Activated naive CD4-positive, alpha-beta T cell treated with anti-CD3 and anti-CD28 coated beads, Interleukin-2, amount 50 U/mL, for 72 hours (primary cell): ENCODE results near the gene COTL1. TPM values are rescaled to one million over a fixed set of nuclear protein-coding genes. Genes with fewer than 3 reads are reported as not detected.

ENCODE experiments used
- ATAC-seq, 2 donors: fragments of 150-1000 bp; cut with Tn5 transposase; 2 replicates each; pipeline ENCODE4 v1.10.0; 2021; ENCODE audit warnings: mild to moderate bottlenecking in 2 of 2, moderate library complexity in 2 of 2
- DNase-seq, 2 donors: peaks; one replicate each; pipeline ENCODE4 v3.0.0; 2021 to 2022; ENCODE audit warnings: low spot score in 2 of 2
- H3K27ac Mint-ChIP-seq, 2 donors: one replicate each; pipeline ENCODE4 v1.8.0; 2022; ENCODE audit warnings: mild to moderate bottlenecking in 2 of 2, mixed read lengths in 2 of 2
- H3K36me3 Mint-ChIP-seq, 2 donors: one replicate each; pipeline ENCODE4 v1.8.0; 2022; ENCODE audit warnings: mixed read lengths in 2 of 2
- H3K9me3 Mint-ChIP-seq, 2 donors: one replicate each; pipeline ENCODE4 v1.8.0; 2022; ENCODE audit warnings: mixed read lengths in 2 of 2
- total RNA-seq, 2 donors: library from RNA; stranded (reverse); gene quantifications; one replicate each; pipeline ENCODE4 v1.2.3, GENCODE V29; 2022

Gene COTL1
- total RNA-seq, 2 donors from 2014 or later: 277 to 583 TPM

DNA sequence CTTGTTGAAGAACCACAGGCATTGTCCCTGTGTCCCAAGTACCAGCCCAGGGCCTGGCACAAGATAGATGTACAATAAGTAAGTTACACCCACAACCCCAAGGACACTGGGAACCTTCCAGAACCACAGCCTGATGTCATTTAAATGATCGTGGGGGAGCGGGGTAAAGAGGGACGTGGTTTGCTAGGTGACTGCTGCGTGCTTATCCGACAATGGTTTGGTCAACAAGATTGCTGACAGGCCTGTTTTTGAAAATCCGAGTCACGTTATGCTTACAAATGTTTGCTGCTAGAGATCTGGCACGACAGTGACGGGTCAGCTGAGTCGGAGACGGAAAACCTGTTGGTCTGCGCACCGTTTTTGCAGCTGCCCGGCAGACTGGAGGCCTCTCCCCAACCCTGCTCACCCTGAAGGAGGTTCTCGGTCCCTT lies 22.8 kb downstream of the COTL1 start:
- H3K27ac Mint-ChIP-seq: peak overlapping the region; percentile 88 to 92
- no peaks in the 10 kb centered on the region for H3K9me3 Mint-ChIP-seq
- H3K36me3 Mint-ChIP-seq: peaks cover 13 to 57% of the 10 kb centered on the region in 2 donors
- DNase-seq: no peak
- ATAC-seq: no peak

DNA sequence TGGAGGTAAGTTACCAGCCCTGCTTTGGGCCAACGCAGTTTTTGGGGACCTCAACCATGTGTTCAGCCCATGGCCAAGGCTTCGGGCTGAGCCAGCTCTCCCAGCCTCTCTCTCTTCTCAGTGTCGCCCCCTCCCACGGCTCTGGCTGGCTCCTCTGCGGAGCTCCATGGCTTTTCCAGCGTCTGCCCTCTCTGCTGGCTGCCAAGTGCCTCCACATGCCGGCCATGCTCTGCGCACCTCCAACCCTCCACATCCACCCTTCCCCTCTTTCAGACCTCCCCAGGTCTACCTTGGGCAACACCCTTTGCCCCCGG lies 23.2 kb downstream of the COTL1 start:
- Mint-ChIP-seq H3K36me3 (peaks cover 13 to 57% of the 10 kb centered on the region in 2 donors), H3K9me3 (no peaks in the 10 kb centered on the region), H3K27ac (peak overlapping the region; percentile 88 to 92)
- ATAC-seq (peak in 1 of 2 donors; percentile 25), DNase-seq (no peak)

DNA sequence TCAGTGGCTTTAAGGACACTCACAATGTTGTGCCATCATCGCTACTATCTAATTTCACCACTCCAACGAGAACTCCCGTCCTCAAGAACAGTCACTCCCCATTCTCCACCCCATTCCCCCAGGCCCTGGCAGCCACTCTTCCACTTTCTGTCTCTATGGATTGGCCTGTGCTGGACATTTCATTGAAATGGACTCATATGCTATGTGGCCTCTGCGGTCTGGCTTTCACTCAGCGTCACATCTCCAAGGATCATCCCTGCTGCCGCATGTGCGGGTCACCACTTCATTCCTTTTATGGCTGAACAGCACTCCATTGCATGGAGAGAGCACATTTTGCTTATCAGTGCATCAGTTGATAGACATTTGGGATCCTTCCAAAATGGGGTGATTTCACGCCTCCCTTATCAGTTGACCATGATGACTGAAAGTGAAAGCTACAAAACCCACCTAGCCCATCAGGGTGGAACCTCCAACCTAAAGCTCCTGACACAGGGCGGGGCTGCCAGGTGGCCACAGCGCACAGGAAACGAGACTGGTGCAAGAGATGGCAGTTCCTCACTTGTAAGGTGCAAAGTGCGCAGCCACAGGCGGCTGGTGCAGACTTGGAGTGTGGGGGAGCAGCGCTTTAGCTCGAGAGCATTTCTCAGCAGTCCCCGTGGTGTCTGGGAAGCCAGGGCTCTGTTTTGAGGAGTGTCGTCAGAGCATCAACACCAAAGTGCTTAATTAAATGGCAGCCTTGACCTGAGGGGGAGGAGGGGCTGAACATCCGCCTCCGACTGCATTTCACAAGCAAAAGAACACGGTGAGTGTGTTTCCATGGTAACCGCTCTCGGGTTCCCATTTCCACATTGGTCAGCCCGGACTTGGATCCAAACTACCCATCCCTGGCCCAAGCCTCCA lies 23.8 kb downstream of the COTL1 start:
- peak; percentile 79 to 90 for ATAC-seq
- Mint-ChIP-seq H3K9me3 (no peaks in the 10 kb centered on the region), H3K36me3 (peaks cover 13 to 57% of the 10 kb centered on the region in 2 donors), H3K27ac (peak overlapping the region; percentile 88 to 92)
- peak; percentile 63 to 76 for DNase-seq

DNA sequence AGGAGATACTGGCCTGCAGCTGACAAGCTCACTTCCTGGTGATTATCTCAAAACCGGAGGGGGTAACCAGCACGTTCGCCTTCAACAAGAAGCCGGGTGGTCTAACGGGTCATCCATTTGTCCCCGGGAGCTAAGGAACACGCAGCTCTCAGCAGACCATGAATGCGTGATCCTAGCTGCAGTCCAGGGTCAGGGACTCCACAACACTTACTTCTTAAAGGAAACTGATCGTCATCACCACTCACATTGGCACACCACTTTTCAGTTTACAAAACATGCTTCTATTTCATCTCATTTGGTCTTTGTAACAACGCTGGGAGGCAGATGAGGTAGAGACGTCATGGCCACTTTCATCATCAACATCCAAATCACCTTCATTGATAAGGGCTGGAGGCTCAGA lies 25.2 kb downstream of the COTL1 start:
- no peaks in the 10 kb centered on the region for H3K9me3 Mint-ChIP-seq
- H3K36me3 Mint-ChIP-seq: peaks cover 13 to 51% of the 10 kb centered on the region in 2 donors
- no peak for DNase-seq
- peak overlapping the region in 1 of 2 donors; percentile 86 for H3K27ac Mint-ChIP-seq
- no peak for ATAC-seq

DNA sequence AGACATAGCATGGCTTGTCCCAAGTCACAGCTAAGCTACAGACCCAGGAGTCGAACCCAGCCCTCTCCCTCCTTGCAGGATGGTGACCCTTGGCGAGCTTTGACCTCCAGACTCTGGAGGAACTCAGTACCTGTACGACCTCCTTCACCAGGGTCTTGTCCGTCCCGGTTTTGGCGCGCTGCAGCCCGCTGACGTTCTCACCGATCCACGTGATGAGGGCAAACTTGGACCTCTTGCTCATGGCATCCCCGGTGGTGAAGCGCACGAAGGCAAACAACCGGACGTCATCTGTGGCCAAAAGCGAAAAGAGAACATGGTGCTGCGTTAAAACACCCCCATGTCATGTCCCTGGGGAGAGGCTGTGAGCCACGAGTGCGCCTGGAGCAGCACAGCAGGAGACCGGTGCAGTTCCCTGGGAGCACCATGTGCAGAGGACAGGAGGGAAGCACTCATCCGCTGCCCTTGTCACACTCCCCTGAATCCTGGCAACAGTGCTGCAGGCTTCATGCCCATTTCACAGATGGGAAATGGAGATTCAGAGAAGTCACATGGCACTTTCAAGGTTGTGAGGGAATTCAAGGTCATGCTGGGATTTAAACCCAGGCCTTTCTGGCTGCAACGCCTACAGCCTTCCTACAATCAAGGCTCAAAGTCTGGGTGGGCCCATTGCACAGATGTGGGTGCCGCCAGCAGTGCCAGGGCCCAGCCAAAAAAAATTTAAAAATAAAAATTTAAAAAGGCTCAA lies 27.7 kb downstream of the COTL1 start:
- Mint-ChIP-seq H3K36me3 (peaks cover 5 to 29% of the 10 kb centered on the region in 2 donors), H3K9me3 (no peaks in the 10 kb centered on the region)

DNA sequence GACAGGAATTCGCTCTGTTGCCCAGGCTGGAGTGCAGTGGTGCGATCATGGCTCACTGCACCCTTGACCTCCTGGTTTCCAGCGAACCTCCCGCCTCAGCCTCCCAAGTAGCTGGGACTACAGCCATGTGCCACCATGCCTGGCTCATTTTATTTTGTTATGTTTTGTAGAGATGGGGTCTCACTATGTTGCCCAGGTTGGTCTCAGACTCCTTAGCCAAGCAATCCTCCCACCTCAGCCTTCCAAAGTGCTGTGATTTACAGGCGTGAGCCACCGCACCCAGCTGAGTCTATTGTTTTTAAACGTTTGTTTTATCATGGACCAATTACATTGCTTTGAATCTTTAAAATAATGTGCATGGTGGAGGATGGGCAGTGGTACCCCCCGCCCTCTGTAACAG lies 28.9 kb downstream of the COTL1 start:
- DNase-seq (no peak), ATAC-seq (no peak)
- Mint-ChIP-seq H3K36me3 (peaks cover 0 to 25% of the 10 kb centered on the region in 2 donors), H3K27ac (no peak overlapping the region), H3K9me3 (no peaks in the 10 kb centered on the region)

More for the DNA sequence above, 27.7 kb downstream of the COTL1 start:
- DNase-seq (no peak), ATAC-seq (no peak)
- H3K27ac Mint-ChIP-seq: peak overlapping the region in 1 of 2 donors; percentile 14

DNA sequence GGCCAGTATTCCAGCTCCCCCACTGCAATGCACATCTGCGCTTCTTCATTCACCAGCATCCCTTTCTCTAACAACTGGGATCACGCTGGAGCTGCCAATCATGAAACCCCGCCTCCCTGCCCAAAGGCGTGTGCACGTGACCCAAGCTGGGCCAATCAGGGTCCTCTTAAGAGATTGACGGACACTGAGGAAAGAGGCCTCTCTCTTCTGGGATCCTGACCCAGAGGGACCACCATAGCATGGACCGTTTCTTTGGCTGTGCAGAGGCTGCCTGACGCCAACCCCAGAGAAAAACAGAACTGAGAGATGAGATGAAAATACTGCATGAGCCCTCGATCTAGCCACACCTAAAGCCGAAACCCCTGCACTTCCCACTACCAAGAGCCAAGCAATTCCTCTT lies 32.0 kb downstream of the COTL1 start:
- no peak for DNase-seq
- ATAC-seq: no peak
- Mint-ChIP-seq H3K27ac (peak overlapping the region in 1 of 2 donors; percentile 51), H3K9me3 (no peaks in the 10 kb centered on the region), H3K36me3 (peaks cover 0 to 8% of the 10 kb centered on the region in 2 donors)

DNA sequence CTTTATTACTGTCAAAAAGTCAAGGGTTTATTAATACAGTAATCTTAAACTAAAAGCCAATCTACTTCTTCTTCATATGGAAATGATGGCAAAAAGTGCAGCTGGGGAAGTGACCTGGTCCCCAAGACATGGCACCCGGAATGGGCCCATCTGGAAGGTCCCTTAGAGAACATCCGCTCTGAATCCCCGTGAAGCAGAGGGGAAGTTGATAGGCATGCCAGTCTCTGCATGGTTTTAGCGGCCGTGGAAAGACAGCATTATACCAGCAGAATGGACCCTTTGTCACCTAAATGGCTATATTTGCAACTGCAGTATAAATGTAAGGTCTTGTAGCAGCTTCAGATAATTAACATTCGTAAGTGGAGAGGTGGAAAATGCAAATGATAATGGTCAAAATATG lies 32.4 kb downstream of the COTL1 start:
- DNase-seq (no peak), ATAC-seq (no peak)
- H3K27ac Mint-ChIP-seq: peak overlapping the region in 1 of 2 donors; percentile 91
- H3K9me3 Mint-ChIP-seq: no peaks in the 10 kb centered on the region
- H3K36me3 Mint-ChIP-seq: peaks cover 0 to 8% of the 10 kb centered on the region in 2 donors

DNA sequence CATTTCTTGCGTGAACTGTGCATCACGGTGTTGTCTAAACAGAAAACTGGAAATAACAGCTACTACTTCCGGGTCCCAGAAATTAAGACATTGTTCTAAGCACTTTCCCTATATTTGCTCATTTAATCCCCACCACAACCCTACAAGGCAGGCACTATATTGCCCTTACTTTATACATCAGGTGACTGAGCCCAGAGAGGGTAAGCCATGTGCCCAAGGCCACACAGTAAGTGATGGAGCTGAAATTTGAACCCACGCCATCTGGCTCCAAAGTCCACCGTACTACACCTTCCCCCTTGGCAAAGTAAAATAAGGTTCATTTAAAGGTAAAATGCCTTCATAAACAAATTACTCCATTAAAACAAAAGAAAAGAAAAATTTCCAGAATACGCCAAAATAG lies 33.2 kb downstream of the COTL1 start:
- DNase-seq: no peak
- no peak for ATAC-seq
- H3K9me3 Mint-ChIP-seq: no peaks in the 10 kb centered on the region
- H3K27ac Mint-ChIP-seq: no peak overlapping the region
- peaks cover 0 to 8% of the 10 kb centered on the region in 2 donors for H3K36me3 Mint-ChIP-seq

DNA sequence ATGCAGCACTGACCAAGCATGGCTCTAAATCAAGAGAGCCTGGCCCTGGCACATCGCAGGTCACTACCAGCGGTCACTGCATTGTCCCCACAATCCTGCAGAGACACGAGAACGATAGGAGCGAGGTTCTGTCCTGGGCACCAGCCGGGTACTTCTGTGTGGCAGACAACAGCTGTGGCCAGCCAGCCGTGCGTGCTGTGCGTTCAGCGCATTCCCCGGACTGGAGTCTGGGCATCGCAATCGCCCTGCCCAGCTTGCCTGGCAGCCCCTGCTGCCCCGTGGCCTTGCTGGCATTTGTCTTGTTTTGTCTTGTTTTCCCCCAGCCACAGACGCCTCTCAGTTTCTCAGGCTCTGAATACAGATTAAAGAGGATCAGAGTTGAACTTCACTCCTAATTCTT lies 33.9 kb downstream of the COTL1 start:
- H3K36me3 Mint-ChIP-seq: peaks cover 0 to 8% of the 10 kb centered on the region in 2 donors
- ATAC-seq: no peak

DNA sequence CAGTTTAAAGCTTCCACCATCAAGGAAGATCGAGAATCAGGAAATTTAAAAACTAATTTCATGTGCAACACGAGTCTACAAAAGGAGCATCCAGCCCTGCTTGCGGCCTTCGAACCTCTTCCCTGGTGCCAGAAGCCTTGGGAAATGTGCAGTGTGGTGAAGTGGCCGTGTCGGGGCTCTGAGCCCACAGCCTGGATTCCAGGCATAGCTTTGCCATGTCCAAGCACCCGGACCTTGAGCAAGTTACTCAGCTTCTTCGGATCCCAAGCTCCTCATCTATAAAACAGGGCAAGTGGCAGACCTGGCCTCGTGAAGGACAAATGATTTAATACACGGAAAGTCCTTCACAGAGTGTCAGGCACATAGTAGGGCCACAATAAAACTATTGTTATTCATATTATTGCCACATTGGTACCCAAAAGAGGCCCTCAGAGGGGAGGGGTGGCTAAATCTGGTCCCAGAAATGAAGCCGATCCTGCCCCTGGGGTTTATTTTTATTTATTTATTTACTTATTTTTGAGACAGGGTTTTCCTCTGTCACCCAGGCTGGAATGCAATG lies 34.8 kb downstream of the COTL1 start:
- peak overlapping the region in 1 of 2 donors; percentile 90 for H3K27ac Mint-ChIP-seq
- DNase-seq: no peak
- no peaks in the 10 kb centered on the region for H3K9me3 Mint-ChIP-seq

More for the DNA sequence above, 33.9 kb downstream of the COTL1 start:
- H3K27ac Mint-ChIP-seq: peak overlapping the region; percentile 15 to 26
- H3K9me3 Mint-ChIP-seq: no peaks in the 10 kb centered on the region
- DNase-seq: no peak

DNA sequence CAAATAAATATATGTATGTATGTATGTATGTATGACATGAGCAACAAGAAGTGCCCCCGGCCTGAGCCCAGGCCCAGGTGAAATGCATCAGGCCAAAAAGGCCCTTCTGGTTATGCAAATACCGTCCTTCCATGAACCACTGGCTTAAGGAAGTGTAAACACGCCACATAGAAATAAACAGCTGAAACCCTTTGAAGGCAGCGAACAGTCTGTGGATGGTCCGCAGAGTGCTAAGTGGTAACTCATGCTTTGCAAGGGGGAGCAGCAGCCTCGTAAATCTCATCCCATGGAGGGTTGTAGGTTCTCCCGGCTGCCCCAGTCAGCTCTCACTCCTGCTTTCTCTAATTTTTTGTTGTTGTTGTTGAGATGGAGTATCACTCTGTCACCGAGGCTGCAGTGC lies 36.7 kb downstream of the COTL1 start:
- Mint-ChIP-seq H3K36me3 (peaks cover 0 to 8% of the 10 kb centered on the region in 2 donors), H3K9me3 (no peaks in the 10 kb centered on the region), H3K27ac (no peak overlapping the region)
- ATAC-seq (no peak), DNase-seq (no peak)

More for the DNA sequence above, 34.8 kb downstream of the COTL1 start:
- H3K36me3 Mint-ChIP-seq: peaks cover 0 to 8% of the 10 kb centered on the region in 2 donors
- no peak for ATAC-seq

DNA sequence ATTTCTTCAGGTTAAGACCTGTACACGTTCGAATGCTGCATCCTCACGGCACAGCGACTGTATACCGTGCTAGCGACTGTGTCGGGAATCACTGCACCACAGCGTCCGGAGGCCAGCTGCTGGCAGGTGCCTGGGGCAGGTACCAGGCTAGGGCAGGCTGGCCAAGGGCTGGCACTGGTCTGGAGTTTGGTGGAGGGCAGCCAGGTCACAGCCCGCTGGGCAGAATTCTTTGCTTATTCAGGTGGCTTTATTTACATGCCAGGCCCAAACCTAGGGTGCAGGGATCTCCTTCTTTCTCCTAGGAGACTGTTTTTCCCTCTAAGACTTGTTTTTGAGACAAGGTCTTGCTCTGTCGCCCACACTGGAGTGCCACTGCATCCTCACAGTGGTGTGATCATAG lies 37.9 kb downstream of the COTL1 start:
- Mint-ChIP-seq H3K36me3 (peaks cover 0 to 2% of the 10 kb centered on the region in 2 donors), H3K27ac (peak overlapping the region in 1 of 2 donors; percentile 2), H3K9me3 (no peaks in the 10 kb centered on the region)
- no peak for ATAC-seq
- no peak for DNase-seq

DNA sequence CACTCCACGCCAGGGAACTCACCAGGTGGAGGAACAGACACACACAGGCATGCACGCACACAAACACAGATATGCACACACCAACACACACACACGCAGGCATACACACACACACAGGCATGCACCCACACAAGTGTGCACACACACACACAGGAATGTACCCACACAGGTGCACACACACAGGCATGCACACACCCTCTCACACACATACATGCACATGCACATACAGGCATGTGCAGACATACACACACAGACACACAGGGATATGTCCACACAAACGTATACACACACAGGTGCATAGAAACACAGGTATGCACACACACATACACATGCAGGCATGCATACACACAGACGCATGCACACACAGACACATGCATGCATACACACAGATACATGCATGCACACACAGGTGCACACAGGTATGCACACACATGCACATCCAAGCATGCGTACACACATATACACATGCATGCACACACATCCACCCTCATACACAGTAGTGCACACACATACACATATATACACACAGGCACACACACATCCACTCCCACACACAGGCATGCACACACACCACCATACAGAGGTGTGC lies 39.2 kb downstream of the COTL1 start:
- no peak for DNase-seq

DNA sequence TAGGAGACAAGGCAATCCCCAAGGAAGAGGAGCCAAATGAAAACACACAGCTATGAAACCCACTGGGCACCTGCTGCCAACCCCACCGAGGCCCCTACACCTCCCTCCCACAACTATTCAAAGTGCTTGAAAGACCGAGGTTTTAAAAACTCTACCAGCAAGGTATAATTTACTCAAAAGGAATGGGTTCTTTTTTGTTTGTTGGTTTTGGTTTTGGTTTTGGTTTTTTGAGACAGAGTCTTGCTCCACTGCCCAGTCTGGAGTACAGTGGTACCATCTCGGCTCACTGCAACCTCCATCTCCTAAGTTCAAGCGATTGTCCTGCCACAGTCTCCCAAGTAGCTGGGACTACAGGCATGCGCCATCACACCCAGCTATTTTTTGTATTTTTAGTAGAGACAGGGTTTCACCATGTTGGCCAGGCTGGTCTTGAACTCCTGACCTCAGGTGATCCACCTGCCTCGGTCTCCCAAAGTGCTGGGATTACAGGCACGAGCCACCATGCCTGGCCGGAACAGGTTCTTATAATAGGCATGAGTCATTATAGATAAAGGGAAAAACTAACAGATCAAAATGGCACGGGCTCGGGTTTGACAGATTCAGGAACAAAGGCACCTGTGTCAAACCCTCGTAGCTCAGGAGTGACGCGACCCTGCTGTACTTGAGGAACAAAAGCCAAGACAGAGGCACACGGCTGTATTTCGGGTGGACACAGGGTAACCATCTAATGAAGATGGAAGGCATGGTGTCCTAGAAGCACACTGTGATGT lies 40.7 kb downstream of the COTL1 start:
- no peak for DNase-seq
- Mint-ChIP-seq H3K27ac (peak overlapping the region; percentile 9 to 44), H3K9me3 (no peaks in the 10 kb centered on the region), H3K36me3 (peaks cover 5 to 23% of the 10 kb centered on the region in 2 donors)
- peak in 1 of 2 donors; percentile 42 for ATAC-seq

More for the DNA sequence above, 39.2 kb downstream of the COTL1 start:
- Mint-ChIP-seq H3K9me3 (no peaks in the 10 kb centered on the region), H3K36me3 (peaks cover 0 to 9% of the 10 kb centered on the region in 2 donors), H3K27ac (no peak overlapping the region)
- no peak for ATAC-seq

DNA sequence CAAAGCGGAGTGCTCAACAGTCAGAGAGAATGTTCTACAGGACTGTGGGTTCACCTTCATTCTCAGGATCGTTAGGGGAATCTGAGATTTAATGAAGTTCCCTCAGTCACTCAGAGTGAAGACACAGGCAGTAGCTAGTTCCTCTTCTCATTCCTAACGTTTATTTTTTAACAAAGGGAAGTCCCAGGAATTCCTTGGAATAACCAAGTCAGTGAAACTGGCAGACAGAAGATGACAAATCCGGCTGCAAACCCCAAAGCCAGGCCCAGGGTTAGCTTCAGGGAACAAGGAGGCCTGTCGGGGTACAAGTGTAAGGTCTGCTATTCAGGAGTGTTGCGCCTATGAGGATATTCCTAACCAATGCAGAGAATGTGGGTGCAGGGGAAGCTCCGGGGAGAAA lies 42.0 kb downstream of the COTL1 start:
- ATAC-seq: no peak
- peak overlapping the region in 1 of 2 donors; percentile 69 for H3K27ac Mint-ChIP-seq
- no peak for DNase-seq
- H3K36me3 Mint-ChIP-seq: peaks cover 16 to 36% of the 10 kb centered on the region in 2 donors
- H3K9me3 Mint-ChIP-seq: peaks cover 4 to 6% of the 10 kb centered on the region in 2 donors
